ENCODE measurements around the gene LEFTY2.

DNA sequence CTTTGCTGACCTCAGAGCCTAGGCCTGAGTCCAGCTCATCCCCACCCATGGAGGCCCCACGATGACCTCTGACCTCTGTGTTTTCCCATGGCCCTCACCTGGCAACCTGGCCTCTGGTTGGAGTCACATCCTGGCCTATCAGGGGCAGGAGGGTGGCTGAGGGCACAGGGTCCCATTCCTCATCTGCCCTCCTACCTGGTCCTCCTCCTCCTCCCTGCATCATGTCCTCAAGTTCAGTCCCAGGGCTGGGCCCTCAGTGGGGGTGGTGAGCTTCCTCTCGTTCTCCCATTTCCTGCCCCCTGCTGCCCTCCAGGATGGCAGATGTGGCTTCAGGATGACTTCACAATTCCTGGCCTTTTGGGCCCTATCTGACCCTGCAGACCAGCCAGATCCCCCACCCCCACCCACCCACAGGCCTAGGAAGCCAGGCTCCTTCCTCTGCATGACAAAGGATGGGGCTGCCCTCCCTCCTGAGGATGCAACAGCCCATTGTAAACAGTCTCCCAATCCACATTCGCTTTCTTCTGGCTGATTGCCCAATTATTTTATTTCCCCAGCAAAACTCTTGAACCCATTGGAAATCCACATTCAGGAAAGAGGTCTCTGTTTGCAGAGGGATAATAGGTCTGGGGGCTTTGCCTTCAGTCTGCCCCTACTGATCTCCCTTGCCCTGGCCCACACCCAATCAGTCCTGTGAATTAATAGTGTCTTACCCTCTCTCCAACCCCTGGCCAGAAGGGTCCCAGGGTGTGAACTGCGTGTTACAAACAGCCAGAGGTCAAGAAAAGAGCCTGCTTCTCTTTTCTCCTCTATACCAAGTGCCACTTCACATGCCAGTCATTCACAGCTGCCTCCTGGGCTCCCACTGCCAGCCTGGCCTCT is 41.7 kb downstream of the LEFTY2 start:
- TF ChIP-seq EZH2 (optimal IDR thresholded peaks at IDR 0.05; ENCODE audit: low read depth, low read length) (no peak), EZH2phosphoT487 (IDR thresholded peaks at IDR 0.05; ENCODE audit: low read length) (no peak)
- TF ChIP-seq, protein P1, sequence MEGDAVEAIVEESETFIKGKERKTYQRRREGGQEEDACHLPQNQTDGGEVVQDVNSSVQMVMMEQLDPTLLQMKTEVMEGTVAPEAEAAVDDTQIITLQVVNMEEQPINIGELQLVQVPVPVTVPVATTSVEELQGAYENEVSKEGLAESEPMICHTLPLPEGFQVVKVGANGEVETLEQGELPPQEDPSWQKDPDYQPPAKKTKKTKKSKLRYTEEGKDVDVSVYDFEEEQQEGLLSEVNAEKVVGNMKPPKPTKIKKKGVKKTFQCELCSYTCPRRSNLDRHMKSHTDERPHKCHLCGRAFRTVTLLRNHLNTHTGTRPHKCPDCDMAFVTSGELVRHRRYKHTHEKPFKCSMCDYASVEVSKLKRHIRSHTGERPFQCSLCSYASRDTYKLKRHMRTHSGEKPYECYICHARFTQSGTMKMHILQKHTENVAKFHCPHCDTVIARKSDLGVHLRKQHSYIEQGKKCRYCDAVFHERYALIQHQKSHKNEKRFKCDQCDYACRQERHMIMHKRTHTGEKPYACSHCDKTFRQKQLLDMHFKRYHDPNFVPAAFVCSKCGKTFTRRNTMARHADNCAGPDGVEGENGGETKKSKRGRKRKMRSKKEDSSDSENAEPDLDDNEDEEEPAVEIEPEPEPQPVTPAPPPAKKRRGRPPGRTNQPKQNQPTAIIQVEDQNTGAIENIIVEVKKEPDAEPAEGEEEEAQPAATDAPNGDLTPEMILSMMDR (IDR thresholded peaks at IDR 0.05; ENCODE audit: low read length), result no peak

Data from MM.1S (cell line).